NCI-H526 treated with DMSO at 0.1 percent for 48 hours (cell line): ENCODE data around the gene HOXA6.

Experiments used
- DNase-seq: peaks from one replicate; lab custom pipeline; 2025; lab: John Stamatoyannopoulos, UW

Gene HOXA6

DNA sequence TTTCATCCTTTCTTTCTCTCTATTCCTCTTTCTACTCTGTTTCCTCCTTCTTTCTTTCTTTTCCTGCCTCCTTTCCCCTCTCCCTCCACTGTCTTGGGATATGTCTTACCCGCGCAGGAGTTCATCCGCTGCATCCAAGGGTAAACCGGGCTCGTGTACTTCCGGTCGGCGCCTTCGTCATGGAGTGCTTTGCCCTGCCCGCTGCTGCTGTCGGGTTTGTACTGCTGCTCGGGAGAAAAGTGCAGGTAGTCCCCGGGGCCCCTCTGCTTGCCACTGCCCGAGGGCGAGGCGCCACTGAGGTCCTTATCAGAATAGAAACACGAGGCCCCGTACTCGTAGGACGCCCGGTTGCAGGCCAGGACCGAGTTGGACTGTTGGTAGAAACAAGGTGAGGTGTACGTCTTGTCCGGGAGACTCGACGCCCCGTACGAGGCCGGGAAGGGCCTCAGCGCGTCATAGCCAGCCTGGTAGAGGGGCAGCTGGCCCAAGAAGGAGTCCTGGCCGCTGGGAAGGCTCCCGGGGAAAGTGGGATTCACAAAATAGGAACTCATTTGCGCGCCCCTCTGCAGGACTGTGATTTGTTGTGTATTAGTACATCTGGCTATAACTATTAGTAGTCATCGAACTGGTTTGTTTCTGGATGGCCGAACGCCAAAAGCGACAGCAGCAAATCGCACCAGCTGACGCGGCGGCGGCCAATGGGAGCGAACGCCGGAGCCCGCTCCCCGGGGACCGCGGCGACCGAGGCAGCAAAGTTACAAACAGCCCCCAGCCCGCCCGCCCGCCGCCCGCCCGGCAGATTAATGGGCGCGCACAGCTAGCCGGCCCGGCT lies at the start of gene HOXA6:
HOXA6 (minus strand) TSS at position 576 of the 832 bp plus-strand sequence; CDS start at position 551, 25 bp downstream.
- DNase-seq = no peak

DNA sequence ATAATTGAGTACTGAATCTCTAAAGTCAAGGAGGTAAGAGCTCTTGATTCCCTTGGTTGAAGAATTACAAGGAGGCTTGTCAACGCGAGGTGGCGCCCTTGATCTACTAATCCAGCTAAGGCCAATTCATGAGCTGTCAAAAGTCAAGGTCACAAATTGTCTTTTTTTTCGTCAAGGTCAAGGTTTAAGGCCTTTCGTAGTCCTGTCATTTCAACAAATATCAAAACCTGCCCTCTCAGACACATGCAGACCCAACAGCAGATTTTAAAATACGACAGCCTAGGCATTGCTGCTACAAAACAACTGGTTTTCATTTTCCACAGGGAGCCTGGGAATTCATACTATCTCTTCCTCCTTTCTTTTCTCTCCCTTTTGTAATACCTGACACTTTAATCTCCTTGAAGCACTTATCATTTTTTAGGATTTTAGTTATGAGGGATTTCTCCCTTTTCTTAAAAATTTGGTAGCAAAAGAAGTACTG lies 48.8 kb upstream of the HOXA6 start:
- DNase-seq = no peak

DNA sequence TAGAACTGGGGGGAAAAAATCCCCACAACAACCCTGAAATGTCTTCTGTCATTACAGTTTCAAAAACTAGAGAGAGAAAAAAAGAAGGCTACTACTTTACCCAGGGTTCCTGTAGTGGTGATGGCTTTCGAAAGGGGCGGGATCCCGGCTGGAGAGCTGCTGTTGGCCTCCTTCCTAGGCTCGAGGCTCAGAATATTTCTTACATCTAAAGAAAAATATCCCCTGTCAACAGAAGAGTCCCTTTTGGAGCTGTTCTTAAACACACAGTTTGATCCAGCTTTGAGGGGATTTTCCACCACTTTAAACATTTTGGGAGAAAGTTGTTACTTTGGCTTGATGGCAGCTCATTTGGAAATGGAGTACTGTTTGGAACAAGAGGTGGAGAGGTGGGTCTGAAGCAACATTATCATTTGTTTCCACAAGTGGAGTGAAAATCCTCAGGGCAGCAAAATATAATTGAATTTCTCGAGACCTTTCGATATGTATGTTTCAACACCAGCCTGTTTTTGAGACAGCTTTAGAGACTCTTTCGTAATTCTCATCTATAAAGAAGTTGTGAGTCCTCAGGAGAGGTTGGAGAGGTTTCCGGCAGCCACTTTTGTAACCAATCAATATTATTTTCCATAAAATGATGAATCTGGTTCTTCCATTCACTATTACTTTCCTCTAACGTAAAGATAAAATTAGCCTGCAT lies 47.3 kb upstream of the HOXA6 start:
- no peak for DNase-seq

DNA sequence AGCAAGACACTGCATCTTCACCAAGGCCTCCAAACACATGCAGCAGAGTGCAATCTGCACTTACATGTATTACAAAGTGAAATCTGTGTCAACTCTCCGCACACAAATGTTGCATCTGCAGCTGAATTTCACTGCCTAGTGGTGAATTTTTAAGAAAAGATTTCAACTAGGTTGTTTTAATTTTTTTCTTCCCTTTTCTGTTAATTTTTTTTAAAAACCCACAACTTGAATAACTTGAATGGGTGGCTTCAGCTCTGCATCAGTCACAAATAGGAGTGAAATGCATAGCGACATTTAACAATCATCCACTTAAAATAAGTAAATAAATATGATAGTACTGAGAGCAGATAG lies 46.4 kb upstream of the HOXA6 start:
- DNase-seq = no peak

DNA sequence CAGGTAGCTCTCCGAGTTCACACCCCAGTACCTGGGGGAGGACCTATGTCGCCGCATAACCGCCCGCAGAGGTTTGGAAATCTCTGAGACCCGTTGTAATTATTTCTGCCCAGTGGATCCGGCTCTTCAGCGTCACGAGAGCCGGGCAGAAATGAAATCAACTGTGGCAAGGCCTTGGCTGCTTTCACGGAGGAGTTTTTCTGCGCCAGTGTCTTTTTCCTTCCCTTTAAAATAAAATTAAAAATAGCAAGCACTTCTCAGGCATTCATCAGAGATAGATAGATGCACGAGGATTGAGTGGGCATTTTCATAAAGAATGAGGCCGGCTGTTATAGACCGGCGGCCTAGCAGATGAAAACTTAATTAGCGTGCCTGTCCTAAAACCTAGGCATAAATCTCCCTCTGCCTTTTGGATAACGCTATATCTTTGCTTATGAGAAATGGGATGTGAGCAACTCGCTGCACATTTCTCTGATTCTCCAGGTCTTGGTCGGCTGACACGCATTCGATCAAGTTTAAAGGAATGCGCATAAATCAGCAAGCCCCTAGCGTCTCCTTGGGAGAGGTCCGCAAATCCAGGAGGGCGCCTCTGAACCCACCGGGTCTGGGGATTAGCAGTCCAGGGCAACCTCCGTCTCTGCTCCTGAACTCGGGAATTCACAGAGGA lies 45.9 kb upstream of the HOXA6 start:
- DNase-seq = no peak

GRCh38 chr7:27192546-27193334 lies 45.2 kb upstream of the HOXA6 start:
- DNase-seq = no peak

- DNase-seq = no peak
Observed at GRCh38 chr7:27191833-27192545, 44.4 kb upstream of the HOXA6 start.

- DNase-seq = no peak
Observed at GRCh38 chr7:27191161-27191731, 43.7 kb upstream of the HOXA6 start.

DNA sequence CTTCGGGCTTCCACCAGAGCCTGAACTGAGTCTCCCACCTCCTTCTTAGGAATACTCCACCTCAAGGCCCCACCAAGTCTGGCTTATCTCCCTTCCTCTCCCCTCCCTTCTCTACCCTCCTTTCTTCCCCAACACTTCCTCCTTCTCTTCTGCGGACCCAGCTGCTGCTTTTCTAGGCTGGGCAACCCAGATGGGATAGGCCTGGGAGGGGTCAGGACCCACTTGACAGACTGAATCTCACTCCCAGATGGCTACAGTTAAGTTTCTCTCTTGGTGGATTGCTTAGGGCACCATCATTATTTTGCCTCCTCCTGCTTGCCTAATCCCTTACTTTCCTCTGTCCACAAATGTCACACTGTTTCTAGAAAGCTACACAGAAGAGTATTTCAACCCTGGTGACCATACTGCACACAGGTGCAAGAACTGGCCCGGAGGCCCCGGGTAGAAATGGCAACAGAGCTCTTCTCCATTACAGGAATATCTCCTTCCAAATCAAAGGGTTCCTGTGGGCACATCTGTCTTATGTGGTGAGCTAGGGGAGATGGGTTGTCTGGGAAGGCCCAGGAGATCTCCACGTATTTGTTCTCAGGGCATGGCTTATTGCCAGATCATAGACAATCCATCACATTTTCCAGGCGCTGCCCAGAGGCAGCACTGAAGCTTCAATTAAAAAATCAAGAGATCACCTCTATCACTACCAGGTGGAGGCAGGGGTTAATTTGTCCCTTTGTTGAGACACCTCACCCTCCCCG lies 42.6 kb upstream of the HOXA6 start:
- DNase-seq = no peak

- no peak for DNase-seq
Observed at GRCh38 chr7:27189295-27189996, 41.9 kb upstream of the HOXA6 start.

GRCh38 chr7:27188386-27189294 lies 41.1 kb upstream of the HOXA6 start:
- DNase-seq = no peak

GRCh38 chr7:27187475-27188385 lies 40.2 kb upstream of the HOXA6 start:
- no peak for DNase-seq

DNA sequence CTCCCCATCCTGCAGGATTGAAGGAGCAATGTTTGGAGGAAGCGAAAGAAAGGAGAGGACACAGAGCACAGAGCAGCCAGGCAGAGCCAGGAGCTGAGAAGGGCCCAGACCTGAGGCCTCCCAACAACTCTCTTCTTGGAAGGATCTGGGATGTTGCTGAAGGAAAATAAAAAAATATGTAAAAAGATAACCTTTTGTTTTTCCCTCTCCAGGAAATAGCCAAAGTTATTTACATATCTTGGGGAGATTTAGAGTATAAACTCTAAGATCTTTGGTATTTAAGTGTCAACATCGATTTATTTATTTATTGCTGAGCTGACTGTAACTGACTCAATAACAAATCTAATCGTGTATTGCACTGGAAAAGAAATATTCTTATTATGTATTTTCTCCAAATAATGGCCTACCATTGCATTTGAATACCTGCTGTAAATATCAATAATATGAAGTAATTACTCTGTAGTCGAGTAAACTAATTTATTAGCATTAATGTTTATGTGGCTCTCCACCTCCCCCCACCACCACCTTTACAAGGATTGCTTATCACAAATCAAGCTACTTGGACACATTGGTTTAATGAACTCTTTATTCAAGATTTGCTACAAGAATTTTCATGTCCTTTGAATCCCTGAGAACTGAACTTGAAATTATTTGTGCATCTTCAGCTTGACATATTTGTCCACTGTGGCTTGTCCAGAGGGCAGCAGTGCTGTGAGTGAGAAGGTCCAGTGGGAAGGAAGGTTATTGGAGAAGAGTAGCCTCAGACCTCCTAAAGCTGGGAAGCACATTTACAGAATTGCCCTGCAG lies 39.3 kb upstream of the HOXA6 start:
- no peak for DNase-seq

GRCh38 chr7:27185854-27186667 lies 38.5 kb upstream of the HOXA6 start:
- no peak for DNase-seq

GRCh38 chr7:27185013-27185853 lies 37.7 kb upstream of the HOXA6 start, which contains the start of gene HOXA11:
Gene HOXA11, minus strand, starts transcription at chr7:27185232. Its CDS starts 88 bp downstream, at chr7:27185144.
- no peak for DNase-seq
